K562 (cell line): ENCODE results near the gene BCL3. TPM values are rescaled to one million over a fixed set of nuclear protein-coding genes. Genes with fewer than 3 reads are reported as not detected.

Experiments
- ARID4B ChIP-seq: sonication (generic); formaldehyde crosslinking; IDR thresholded peaks from 2 replicates; pipeline ENCODE4 v1.8.0; 2022; ENCODE audit warnings: mild to moderate bottlenecking, missing genetic modification reagents
- CREM ChIP-seq: IDR thresholded peaks from 2 replicates; pipeline ENCODE4 v1.6.1; 2014; ENCODE audit warnings: antibody characterized with exemption, low read depth
- DACH1 ChIP-seq: fragments of 450-650 bp; IDR thresholded peaks from 2 replicates; pipeline ENCODE4 v1.6.1; 2018; ENCODE audit not compliant: partially characterized antibody
- DEAF1 ChIP-seq: fragments of 450-650 bp; formaldehyde crosslinking; IDR thresholded peaks from 2 replicates; pipeline ENCODE4 v1.4.0; 2020; ENCODE audit warnings: mild to moderate bottlenecking, moderate library complexity
- E2F6 ChIP-seq, 2 experiments: IDR thresholded peaks; 2 replicates each; pipeline ENCODE4 v1.6.1; 2011; ENCODE audit warnings: borderline replicate concordance in 1 of 2, control low read depth in 1 of 2, low read depth in 1 of 2, low read length in 1 of 2, mild to moderate bottlenecking in 1 of 2, mixed read lengths in 1 of 2, moderate library complexity in 1 of 2; ENCODE audit not compliant: insufficient read depth in 1 of 2, insufficient read length in 1 of 2, poor library complexity in 1 of 2, severe bottlenecking in 1 of 2; ENCODE audit errors: extremely low read depth in 1 of 2
- NRF1 ChIP-seq, 2 experiments: fragments of 450-650 bp; IDR thresholded peaks in 1 of 2; conservative IDR thresholded peaks in 1 of 2; 2 replicates each; pipeline ENCODE4 v1.6.1; 2014; ENCODE audit warnings: mild to moderate bottlenecking in 2 of 2
- POLR2AphosphoS5 ChIP-seq: IDR thresholded peaks from 2 replicates; pipeline ENCODE4 v1.6.1; 2011; ENCODE audit warnings: mild to moderate bottlenecking, low read depth, low read length, moderate library complexity; ENCODE audit not compliant: control insufficient read depth, insufficient read depth
- PRMT5 ChIP-seq: sonication (generic); formaldehyde crosslinking; IDR thresholded peaks from 2 replicates; pipeline ENCODE4 v1.5.0; 2020; ENCODE audit warnings: missing genetic modification reagents
- SPI1 ChIP-seq: IDR thresholded peaks from 2 replicates; pipeline ENCODE4 v1.6.1; 2011; ENCODE audit warnings: low read depth, low read length, control low read depth, borderline replicate concordance
- THRA ChIP-seq: fragments of 450-650 bp; IDR thresholded peaks from 2 replicates; pipeline ENCODE4 v1.6.1; 2017; ENCODE audit warnings: mild to moderate bottlenecking, moderate library complexity
- ZBTB26 ChIP-seq: fragments of 450-650 bp; formaldehyde crosslinking; IDR thresholded peaks from 2 replicates; pipeline ENCODE4 v1.4.0; 2022; ENCODE audit warnings: missing genetic modification characterization
- ZNF263 ChIP-seq: sonication (generic); formaldehyde crosslinking; IDR thresholded peaks from 2 replicates; pipeline ENCODE4 v1.8.0; 2022; ENCODE audit warnings: mild to moderate bottlenecking, missing genetic modification reagents, borderline replicate concordance
- ZNF449 ChIP-seq: fragments of 250-450 bp; sonication (Bioruptor Pico); IDR thresholded peaks from 2 replicates; pipeline ENCODE4 v1.8.0; 2022; ENCODE audit warnings: moderate library complexity, mild to moderate bottlenecking, inconsistent platforms
- polyA plus RNA-seq, 8 experiments: library from polyadenylated mRNA; depleted of rRNA in 4 of 8; stranded (reverse) in 5 of 8; unstranded in 3 of 8; fragments of >200 nt; fragmentation: Nextera tagmentation in 2 of 8; fragmentation: Illumina TruSeq in 1 of 8; extraction: Ambion mirVana in 2 of 8; extraction: Trizol in 1 of 8; gene quantifications; 2 replicates each; pipeline versions ENCODE4 v1.2.1 to v1.2.3, GENCODE V29; 2011 to 2014; ENCODE audit warnings: inconsistent platforms in 1 of 8, missing spikeins in 1 of 8
- total RNA-seq, 7 experiments: library from RNA; depleted of rRNA in 6 of 7; stranded (reverse); fragments of >200 nt in 6 of 7; fragmentation: Illumina TruSeq in 2 of 7; extraction: Trizol in 2 of 7; gene quantifications; 2 replicates each; pipeline versions ENCODE4 v1.2.1 to v1.2.3, GENCODE V29; 2011 to 2021; ENCODE audit warnings: low replicate concordance in 1 of 7

BCL3 gene
- total and polyA plus RNA-seq, 9 of the 15 experiments (the other 6 are each of a cell fraction or from before 2014, with no cell fraction given), result 0.03 to 2.4 (median 0.50) TPM; not detected in 1

GRCh38 chr19:44753932-44754749, 5.6 kb downstream of the BCL3 start (continued):
- TF ChIP-seq ARID4B (CRISPR knock-in tag), result peak; percentile 40; the same call in 1 of the 2 replicates
- peak; percentile 79 for TF ChIP-seq ZNF263 (CRISPR knock-in tag)
- TF ChIP-seq PRMT5, result no peak
- 0 out of 2 replicates have a peak, but pooled peaks have one; percentile 12 for TF ChIP-seq CREM
- no peak for TF ChIP-seq ZNF449 (CRISPR knock-in tag)
- TF ChIP-seq POLR2AphosphoS5, result 0 out of 2 replicates have a peak, but pooled peaks have one; percentile 24
- TF ChIP-seq DACH1, result no peak
- peak; percentile 60 for TF ChIP-seq SPI1
- TF ChIP-seq E2F6 (IDR thresholded peaks at IDR 0.05; ENCODE audit: borderline replicate concordance in 1 of 2, extremely low read depth in 1 of 2, insufficient read depth in 1 of 2, insufficient read length in 1 of 2, low read depth in 1 of 2, low read length in 1 of 2, poor library complexity in 1 of 2, severe bottlenecking in 1 of 2), result peak in 1 of 2 experiments; percentile 29
- TF ChIP-seq THRA, result 0 out of 2 replicates have a peak, but pooled peaks have one; percentile 69
- TF ChIP-seq ZBTB26 (CRISPR knock-in tag), result 0 out of 2 replicates have a peak, but pooled peaks have one; percentile 53
- no peak for TF ChIP-seq DEAF1 (CRISPR knock-in tag)
- peak; percentile 21 to 40; a peak in 1 of 4 replicates for TF ChIP-seq NRF1 (conservative IDR thresholded peaks at IDR 0.05 in 1 of 2, IDR thresholded peaks at IDR 0.05 in 1 of 2)
